Thoracic aorta (tissue), 2 donors: ENCODE data around the gene ANKRD31. TPM values are rescaled to one million over a fixed set of nuclear protein-coding genes. Genes with fewer than 3 reads are reported as not detected.
"Not testable (repeated sequence)": the region's sequence is repeated elsewhere in the genome, so short reads cannot be mapped to it uniquely, and the experiment has no call there.

ENCODE experiments used
- ATAC-seq: fragments of 150-250 bp; one replicate; pipeline ENCODE4 v1.8.0; 2017; ENCODE audit warnings: low read depth; ENCODE audit not compliant: insufficient number of reproducible peaks, low FRiP score
- DNase-seq: peaks from one replicate; pipeline ENCODE4 v3.0.0-alpha.2; 2020; ENCODE audit warnings: low spot score
- H3K27ac ChIP-seq, 2 donors: fragments of 200-600 bp; sonication (generic); 1 replicate in 1 of 2; 2 replicates in 1 of 2; pipeline ENCODE4 v1.5.1; 2016; ENCODE audit warnings: mild to moderate bottlenecking in 2 of 2, moderate library complexity in 2 of 2
- H3K27me3 ChIP-seq: fragments of 200-600 bp; sonication (generic); replicated peaks from 2 replicates; pipeline ENCODE4 v1.6.0; 2016; ENCODE audit warnings: mild to moderate bottlenecking; ENCODE audit not compliant: insufficient read depth
- H3K36me3 ChIP-seq: fragments of 200-600 bp; sonication (generic); one replicate; pipeline ENCODE4 v1.5.1; 2016
- H3K4me1 ChIP-seq, 2 donors: fragments of 200-600 bp; sonication (generic); 1 replicate in 1 of 2; 2 replicates in 1 of 2; pipeline versions ENCODE4 v1.5.1 to v1.6.0; 2016; ENCODE audit warnings: low read depth in 2 of 2, mild to moderate bottlenecking in 1 of 2; ENCODE audit not compliant: control insufficient read depth in 1 of 2
- H3K4me3 ChIP-seq: fragments of 200-600 bp; sonication (generic); 2 replicates; pipeline ENCODE4 v1.5.1; 2016; ENCODE audit warnings: mild to moderate bottlenecking
- H3K9me3 ChIP-seq: fragments of 200-600 bp; sonication (generic); 2 replicates; pipeline ENCODE4 v1.5.1; 2016
- total RNA-seq, 2 donors: library from RNA; depleted of rRNA; stranded (reverse); fragments of >200 nt; gene quantifications; one replicate each; pipeline versions ENCODE4 v1.1.0 to v1.2.3, GENCODE V29; 2016
- TF ChIP-seq, protein P1 (sequence below): fragments of 200-600 bp; sonication (generic); IDR thresholded peaks from one replicate; pipeline ENCODE4 v1.5.1; 2019; ENCODE audit warnings: antibody characterized with exemption

The ANKRD31 gene
- total RNA-seq, 2 donors from 2014 or later = 0.14 TPM; not detected in 1

DNA sequence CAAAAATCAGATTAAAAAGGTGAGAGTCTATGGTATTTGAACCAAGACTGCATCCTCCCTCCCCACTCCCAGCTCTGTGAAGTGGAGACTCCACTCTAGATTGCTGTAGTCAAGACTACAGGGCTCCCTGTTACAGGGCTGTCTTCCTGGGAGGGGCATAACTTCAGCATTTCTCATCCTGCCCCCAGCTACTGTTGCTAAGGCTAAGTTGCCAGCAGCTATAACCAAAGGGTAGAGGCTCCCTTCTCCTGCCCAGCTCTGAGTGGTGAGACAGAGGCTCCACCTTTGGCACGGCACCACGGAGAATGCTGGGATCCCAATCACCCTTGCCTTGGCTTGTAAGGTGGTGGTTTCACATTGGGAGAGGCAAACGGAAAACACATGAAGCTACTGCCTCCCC lies 145.1 kb downstream of the ANKRD31 start:
- DNase-seq (no peak), ATAC-seq (no peak)
- no peaks in the 10 kb centered on the region for H3K9me3 ChIP-seq
- H3K4me1 ChIP-seq = no peaks in the 10 kb centered on the region
- H3K36me3 ChIP-seq = no peaks in the 10 kb centered on the region
- TF ChIP-seq, protein P1, sequence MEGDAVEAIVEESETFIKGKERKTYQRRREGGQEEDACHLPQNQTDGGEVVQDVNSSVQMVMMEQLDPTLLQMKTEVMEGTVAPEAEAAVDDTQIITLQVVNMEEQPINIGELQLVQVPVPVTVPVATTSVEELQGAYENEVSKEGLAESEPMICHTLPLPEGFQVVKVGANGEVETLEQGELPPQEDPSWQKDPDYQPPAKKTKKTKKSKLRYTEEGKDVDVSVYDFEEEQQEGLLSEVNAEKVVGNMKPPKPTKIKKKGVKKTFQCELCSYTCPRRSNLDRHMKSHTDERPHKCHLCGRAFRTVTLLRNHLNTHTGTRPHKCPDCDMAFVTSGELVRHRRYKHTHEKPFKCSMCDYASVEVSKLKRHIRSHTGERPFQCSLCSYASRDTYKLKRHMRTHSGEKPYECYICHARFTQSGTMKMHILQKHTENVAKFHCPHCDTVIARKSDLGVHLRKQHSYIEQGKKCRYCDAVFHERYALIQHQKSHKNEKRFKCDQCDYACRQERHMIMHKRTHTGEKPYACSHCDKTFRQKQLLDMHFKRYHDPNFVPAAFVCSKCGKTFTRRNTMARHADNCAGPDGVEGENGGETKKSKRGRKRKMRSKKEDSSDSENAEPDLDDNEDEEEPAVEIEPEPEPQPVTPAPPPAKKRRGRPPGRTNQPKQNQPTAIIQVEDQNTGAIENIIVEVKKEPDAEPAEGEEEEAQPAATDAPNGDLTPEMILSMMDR = no peak
- no peak overlapping the region for H3K27ac ChIP-seq
- no peaks in the 10 kb centered on the region for H3K27me3 ChIP-seq
- H3K4me3 ChIP-seq = no peak overlapping the region

DNA sequence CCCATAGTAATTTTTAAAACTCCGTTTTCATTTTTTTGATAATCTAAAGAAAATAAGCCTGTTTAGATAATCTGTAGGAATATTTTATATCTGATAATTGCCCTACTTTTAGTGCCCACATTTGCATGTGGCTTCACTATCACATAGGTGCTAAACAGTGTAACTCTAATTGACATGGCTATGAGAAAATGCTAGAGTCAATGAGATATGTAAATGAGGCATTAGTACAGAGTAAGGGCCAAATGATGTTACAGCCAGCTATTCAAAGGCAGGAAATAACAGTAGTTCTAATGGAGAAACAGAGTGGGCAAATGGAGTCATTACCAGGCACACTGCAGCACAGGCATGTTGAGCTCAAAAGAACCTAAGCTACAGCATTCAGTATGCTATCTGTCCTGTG lies 147.0 kb downstream of the ANKRD31 start:
- no peak overlapping the region for H3K27ac ChIP-seq
- H3K4me3 ChIP-seq = no peak overlapping the region
- no peaks in the 10 kb centered on the region for H3K27me3 ChIP-seq
- no peaks in the 10 kb centered on the region for H3K4me1 ChIP-seq
- H3K9me3 ChIP-seq = no peaks in the 10 kb centered on the region
- DNase-seq (no peak), ATAC-seq (no peak)
- TF ChIP-seq, protein P1 = no peak
- H3K36me3 ChIP-seq = no peaks in the 10 kb centered on the region

DNA sequence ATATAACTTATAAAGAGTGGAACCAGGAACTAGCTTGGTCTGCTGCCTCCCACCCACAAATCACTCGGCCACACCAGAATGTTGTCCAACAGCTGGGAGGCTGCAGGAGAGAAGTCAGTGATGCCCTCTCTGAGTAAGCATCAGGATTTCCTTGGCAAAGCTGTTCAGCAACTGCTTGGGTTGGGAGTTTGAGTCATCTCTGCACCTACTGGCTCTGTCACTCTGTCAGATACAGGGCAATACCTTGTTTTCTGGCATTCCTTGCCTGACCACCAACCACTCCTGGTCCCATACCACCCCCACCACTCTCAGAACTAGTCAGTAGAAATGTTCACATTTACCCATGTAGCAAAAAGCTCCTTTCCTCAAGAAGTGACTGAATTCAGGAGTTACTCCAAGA lies 147.5 kb downstream of the ANKRD31 start:
- no peaks in the 10 kb centered on the region for H3K4me1 ChIP-seq
- DNase-seq (no peak), ATAC-seq (no peak)
- H3K27ac ChIP-seq = no peak overlapping the region
- H3K4me3 ChIP-seq = no peak overlapping the region
- no peaks in the 10 kb centered on the region for H3K9me3 ChIP-seq
- H3K36me3 ChIP-seq = no peaks in the 10 kb centered on the region
- no peaks in the 10 kb centered on the region for H3K27me3 ChIP-seq
- TF ChIP-seq, protein P1 = no peak

DNA sequence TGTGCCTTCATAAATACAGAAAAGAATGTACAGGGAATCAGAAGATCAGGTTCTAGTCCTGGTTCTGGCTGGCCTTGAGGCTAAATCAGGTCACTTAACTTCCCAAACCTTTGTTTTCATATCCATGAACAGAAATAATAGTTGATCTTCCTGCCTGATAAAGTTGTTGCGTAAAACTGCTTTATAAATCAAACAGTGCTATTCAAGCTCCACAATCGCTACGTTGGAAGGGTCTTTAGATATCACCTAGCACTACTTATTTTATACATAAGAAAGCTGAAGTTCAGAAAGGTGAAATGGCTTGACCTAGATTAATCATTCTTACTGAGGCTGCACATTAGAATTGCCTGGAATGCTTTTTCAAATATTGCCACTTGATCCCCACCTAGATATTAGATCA lies 148.0 kb downstream of the ANKRD31 start:
- no peaks in the 10 kb centered on the region for H3K9me3 ChIP-seq
- H3K4me3 ChIP-seq = no peak overlapping the region
- TF ChIP-seq, protein P1 = no peak
- H3K27me3 ChIP-seq = no peaks in the 10 kb centered on the region
- H3K27ac ChIP-seq = no peak overlapping the region
- ATAC-seq = no peak
- no peaks in the 10 kb centered on the region for H3K4me1 ChIP-seq
- no peaks in the 10 kb centered on the region for H3K36me3 ChIP-seq
- DNase-seq = no peak

DNA sequence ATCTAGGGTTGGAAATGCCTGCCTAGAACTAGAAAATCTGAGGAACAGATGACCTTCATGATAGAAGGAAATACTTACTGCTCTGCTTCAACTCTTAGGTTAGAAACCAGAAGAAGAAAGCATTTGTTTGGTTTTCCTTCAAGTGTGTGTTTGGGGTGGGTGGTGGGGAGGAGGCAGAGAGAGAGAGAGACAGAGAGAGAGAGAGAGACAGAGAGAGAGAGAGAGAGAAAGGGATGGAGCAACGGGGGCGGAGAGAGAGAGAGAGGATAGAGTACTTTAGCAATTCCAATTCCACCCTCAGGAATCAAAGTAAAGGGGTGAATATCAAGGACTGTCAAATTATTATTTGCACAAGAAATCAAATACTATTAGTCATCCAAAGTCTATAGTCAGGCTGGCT lies 155.2 kb downstream of the ANKRD31 start:
- ATAC-seq (no peak), DNase-seq (no peak)
- Histone ChIP-seq H3K4me3 (no peak overlapping the region), H3K4me1 (no peaks in the 10 kb centered on the region), H3K36me3 (no peaks in the 10 kb centered on the region), H3K9me3 (no peaks in the 10 kb centered on the region), H3K27ac (no peak overlapping the region), H3K27me3 (no peaks in the 10 kb centered on the region)
- TF ChIP-seq, protein P1 = no peak

DNA sequence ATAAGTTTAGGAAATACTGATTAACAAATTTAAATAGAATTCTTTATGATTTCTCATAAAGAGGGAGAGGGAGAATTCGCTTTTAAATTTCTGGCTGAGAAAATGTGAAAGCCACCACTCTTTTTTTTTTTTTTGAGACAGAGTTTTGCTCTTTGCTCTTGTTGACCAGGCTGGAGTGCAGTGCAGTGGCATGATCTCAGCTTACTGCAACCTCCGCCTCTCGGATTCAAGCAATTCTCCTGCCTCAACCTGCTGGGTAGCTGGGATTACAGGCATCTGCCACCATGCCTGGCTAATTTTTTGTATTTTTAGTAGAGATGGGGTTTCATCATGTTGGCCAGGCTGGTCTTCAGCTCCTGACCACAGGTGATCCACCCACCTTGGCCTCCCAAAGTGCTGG lies 157.3 kb downstream of the ANKRD31 start:
- ATAC-seq, H3K9me3 ChIP-seq, H3K27me3 ChIP-seq, H3K4me3 ChIP-seq, H3K27ac ChIP-seq, H3K4me1 ChIP-seq, H3K36me3 ChIP-seq, DNase-seq: not testable (repeated sequence)
